Naive thymus-derived CD4-positive, alpha-beta T cell (primary cell): ENCODE results near the gene CHRNB4. TPM values are rescaled to one million over a fixed set of nuclear protein-coding genes. Genes with fewer than 3 reads are reported as not detected.

Experiments used
- ATAC-seq: fragments of 150-1000 bp; cut with Tn5 transposase; 2 replicates; pipeline ENCODE4 v1.10.0; 2021; ENCODE audit warnings: mild to moderate bottlenecking, moderate library complexity
- CTCF ChIA-PET: fragments of 350-600 bp; sonication (Branson Sonifier 250); formaldehyde crosslinking; loops from one replicate; lab custom pipeline; 2021; ENCODE audit warnings: antibody characterized with exemption; lab: Charles Lee
- POLR2A ChIA-PET: fragments of 350-600 bp; sonication (Branson Sonifier 250); formaldehyde crosslinking; loops from one replicate; lab custom pipeline; 2021; ENCODE audit warnings: antibody characterized with exemption, inconsistent platforms; lab: Charles Lee
- DNase-seq, 9 donors: peaks; one replicate each; pipeline versions ENCODE4 v3.0.0 to v3.0.0-alpha.2; 2020 to 2022; ENCODE audit warnings: mixed read lengths in 1 of 9
- H3K27ac ChIP-seq: one replicate; pipeline ENCODE4 v1.7.0; 2013; ENCODE audit warnings: mild to moderate bottlenecking, low read depth, low read length, moderate library complexity
- H3K27me3 ChIP-seq, 2 donors: one replicate each; pipeline ENCODE4 v1.7.0; 2013; ENCODE audit warnings: low read length in 2 of 2, mild to moderate bottlenecking in 2 of 2, moderate library complexity in 2 of 2; ENCODE audit not compliant: control insufficient read depth in 2 of 2, insufficient read depth in 2 of 2
- H3K36me3 ChIP-seq, 3 experiments: 1 replicate in 2 of 3; 2 replicates in 1 of 3; pipeline ENCODE4 v1.7.0; 2013; ENCODE audit warnings: low read length in 3 of 3, mild to moderate bottlenecking in 3 of 3, moderate library complexity in 1 of 3; ENCODE audit not compliant: insufficient read depth in 3 of 3, control insufficient read depth in 2 of 3
- H3K4me1 ChIP-seq, 2 donors: one replicate each; pipeline ENCODE4 v1.7.0; 2013; ENCODE audit warnings: low read length in 2 of 2, mild to moderate bottlenecking in 2 of 2, moderate library complexity in 1 of 2; ENCODE audit not compliant: control insufficient read depth in 2 of 2, insufficient read depth in 2 of 2
- H3K4me3 ChIP-seq: 2 replicates; pipeline ENCODE4 v1.7.0; 2013; ENCODE audit warnings: mild to moderate bottlenecking, low read length
- H3K9me3 ChIP-seq, 3 experiments: 1 replicate in 2 of 3; 2 replicates in 1 of 3; pipeline ENCODE4 v1.7.0; 2013; ENCODE audit warnings: low read length in 3 of 3; ENCODE audit not compliant: control insufficient read depth in 2 of 3
- H3K27ac Mint-ChIP-seq, 9 donors: one replicate each; pipeline ENCODE4 v1.8.0; 2020 to 2022; ENCODE audit warnings: mixed read lengths in 9 of 9, mild to moderate bottlenecking in 8 of 9, moderate library complexity in 5 of 9, inconsistent platforms in 2 of 9
- H3K27me3 Mint-ChIP-seq, 5 donors: one replicate each; pipeline ENCODE4 v1.8.0; 2021 to 2022; ENCODE audit warnings: mixed read lengths in 5 of 5, mild to moderate bottlenecking in 1 of 5
- H3K36me3 Mint-ChIP-seq, 5 donors: one replicate each; pipeline ENCODE4 v1.8.0; 2020 to 2022; ENCODE audit warnings: mixed read lengths in 5 of 5, mild to moderate bottlenecking in 3 of 5, inconsistent platforms in 1 of 5
- H3K4me1 Mint-ChIP-seq, 7 donors: one replicate each; pipeline ENCODE4 v1.8.0; 2020 to 2022; ENCODE audit warnings: mixed read lengths in 7 of 7, mild to moderate bottlenecking in 3 of 7, inconsistent platforms in 1 of 7
- H3K4me3 Mint-ChIP-seq, 10 donors: one replicate each; pipeline ENCODE4 v1.8.0; 2020 to 2022; ENCODE audit warnings: mild to moderate bottlenecking in 10 of 10, mixed read lengths in 10 of 10, moderate library complexity in 6 of 10, inconsistent platforms in 2 of 10
- H3K9me3 Mint-ChIP-seq, 11 donors: one replicate each; pipeline ENCODE4 v1.8.0; 2020 to 2022; ENCODE audit warnings: mixed read lengths in 11 of 11, mild to moderate bottlenecking in 4 of 11, inconsistent platforms in 1 of 11, moderate library complexity in 1 of 11
- intact Hi-C, 2 donors: fragments of 100-400 bp; cut with micrococcal nuclease; formaldehyde crosslinking; loops; one replicate each; pipeline ENCODE4 v1.15.1; 2023
- polyA plus RNA-seq, 2 donors: library from polyadenylated mRNA; unstranded; fragments of 300-500 nt; fragmentation: Illumina TruSeq; gene quantifications; one replicate each; pipeline ENCODE4 v1.2.3, GENCODE V29; 2021
- total RNA-seq, 6 experiments: library from RNA in 5 of 6; stranded (reverse) in 5 of 6; gene quantifications; 1 replicate in 5 of 6; 2 replicates in 1 of 6; pipeline ENCODE4 v1.2.3 and lab custom pipeline; 2021 to 2026

Gene CHRNB4
- total and polyA plus RNA-seq, 7 experiments from 2014 or later = not detected

DNA sequence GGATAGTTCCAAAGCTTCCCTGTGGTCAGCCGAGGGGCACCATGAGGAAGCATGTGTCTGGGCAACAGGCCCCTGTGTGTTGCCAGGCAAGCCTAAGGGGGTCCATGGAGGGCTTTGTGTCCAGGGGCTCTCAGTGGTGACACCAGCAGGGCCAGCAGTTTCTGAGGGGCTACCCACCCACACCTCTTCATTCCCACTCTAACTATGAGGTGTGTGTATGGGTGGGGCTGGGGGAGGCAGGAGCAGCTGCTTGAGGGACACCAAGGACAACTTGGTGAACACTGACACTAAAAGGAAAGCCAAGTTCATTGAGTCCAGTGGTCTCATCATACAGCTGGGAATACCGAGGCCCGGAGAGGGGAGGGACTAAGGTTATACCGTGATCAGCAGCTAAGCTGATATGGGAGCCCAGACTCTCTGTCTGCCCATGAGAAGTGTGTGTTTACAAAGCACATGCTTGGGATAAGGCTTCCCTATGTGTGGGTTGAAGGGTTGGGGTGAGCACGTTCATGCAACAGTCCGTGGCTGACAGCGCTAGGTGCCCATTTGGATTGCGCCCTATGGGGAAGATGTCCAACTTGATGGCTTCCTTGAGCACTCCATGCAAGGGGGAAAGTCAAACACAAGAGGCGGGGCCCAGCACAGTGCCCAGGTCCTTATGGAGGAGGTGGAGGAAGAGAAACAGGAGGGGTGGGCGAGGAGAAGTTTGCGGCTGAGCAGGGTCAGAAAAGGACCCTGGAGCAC, 34.8 kb upstream of the CHRNB4 start:
- H3K36me3 ChIP-seq = no peaks in the 10 kb centered on the region
- ATAC-seq (no peak), DNase-seq (no peak)
- no peak overlapping the region for H3K27ac ChIP-seq
- no peaks in the 10 kb centered on the region for H3K4me1 ChIP-seq
- H3K4me3 ChIP-seq = no peak overlapping the region
- Mint-ChIP-seq H3K27ac (no peak overlapping the region), H3K36me3 (no peaks in the 10 kb centered on the region), H3K4me3 (no peak overlapping the region), H3K9me3 (peaks cover 0 to 1% (median 0%) of the 10 kb centered on the region in 11 donors), H3K27me3 (no peaks in the 10 kb centered on the region), H3K4me1 (peaks cover 0 to 2% (median 0%) of the 10 kb centered on the region in 7 donors)
- no peaks in the 10 kb centered on the region for H3K27me3 ChIP-seq
- H3K9me3 ChIP-seq = no peaks in the 10 kb centered on the region
- ChIA-PET CTCF (no interaction called here), POLR2A (no interaction called here)
- intact Hi-C loops = no loop called here

DNA sequence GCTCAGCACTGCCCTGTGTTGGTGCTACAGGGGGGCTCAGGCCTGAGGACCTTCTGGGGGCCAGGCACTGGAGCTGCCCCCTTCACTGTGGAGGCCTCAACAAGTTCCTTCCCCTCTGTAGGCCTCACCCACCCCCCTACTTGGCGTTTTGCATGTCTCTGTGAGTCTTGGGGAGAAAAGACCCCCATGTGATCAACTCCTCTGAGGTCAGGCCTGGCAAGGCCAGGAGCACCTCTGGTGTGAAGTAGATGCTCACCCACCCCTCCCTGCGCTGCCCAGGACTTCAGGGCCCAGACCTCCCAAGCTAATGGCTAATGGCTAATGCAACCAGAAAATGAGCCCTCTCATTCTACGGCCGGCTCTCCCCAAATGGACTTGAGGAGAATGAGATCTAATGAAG, 34.2 kb upstream of the CHRNB4 start:
- H3K27me3 Mint-ChIP-seq = no peaks in the 10 kb centered on the region
- ATAC-seq = no peak

DNA sequence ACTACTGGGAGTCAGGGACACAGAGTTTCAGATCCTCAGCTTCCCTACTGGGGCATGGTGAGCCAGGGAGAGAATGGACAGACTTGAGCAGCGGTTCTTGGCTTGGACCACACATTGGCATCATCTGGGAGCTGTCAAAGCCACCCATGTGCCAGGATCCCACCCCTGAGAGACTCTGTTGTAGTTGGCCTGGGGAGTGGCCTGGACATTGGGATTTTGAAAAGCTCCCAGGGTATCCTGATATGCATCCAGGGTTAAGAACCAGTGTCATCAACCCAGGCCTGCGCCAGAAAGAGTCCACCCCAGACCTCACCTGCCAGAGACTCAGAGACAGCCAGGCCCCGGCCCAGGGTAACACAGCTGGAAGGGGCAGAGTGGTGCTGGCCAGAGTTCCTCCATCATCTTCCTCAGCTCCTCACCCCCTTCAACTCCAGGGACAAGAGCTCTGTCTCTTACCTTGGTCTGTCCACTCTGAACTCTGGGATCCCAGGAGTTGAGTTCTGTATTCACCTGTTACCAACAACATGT, 33.0 kb upstream of the CHRNB4 start:
- no peak overlapping the region for H3K27ac ChIP-seq
- H3K27me3 Mint-ChIP-seq = no peaks in the 10 kb centered on the region
- intact Hi-C loops = no loop called here

More for the DNA sequence above, 34.2 kb upstream of the CHRNB4 start:
- H3K27ac Mint-ChIP-seq = no peak overlapping the region
- DNase-seq = no peak
- no peak overlapping the region for H3K4me3 Mint-ChIP-seq
- Histone ChIP-seq H3K4me1 (no peaks in the 10 kb centered on the region), H3K27me3 (no peaks in the 10 kb centered on the region), H3K4me3 (no peak overlapping the region), H3K36me3 (no peaks in the 10 kb centered on the region), H3K27ac (no peak overlapping the region), H3K9me3 (no peaks in the 10 kb centered on the region)
- POLR2A ChIA-PET = no interaction called here
- CTCF ChIA-PET = no interaction called here
- H3K9me3 Mint-ChIP-seq = peaks cover 0 to 1% (median 0%) of the 10 kb centered on the region in 11 donors
- peaks cover 0 to 2% (median 0%) of the 10 kb centered on the region in 7 donors for H3K4me1 Mint-ChIP-seq
- no peaks in the 10 kb centered on the region for H3K36me3 Mint-ChIP-seq
- intact Hi-C loops = no loop called here

DNA sequence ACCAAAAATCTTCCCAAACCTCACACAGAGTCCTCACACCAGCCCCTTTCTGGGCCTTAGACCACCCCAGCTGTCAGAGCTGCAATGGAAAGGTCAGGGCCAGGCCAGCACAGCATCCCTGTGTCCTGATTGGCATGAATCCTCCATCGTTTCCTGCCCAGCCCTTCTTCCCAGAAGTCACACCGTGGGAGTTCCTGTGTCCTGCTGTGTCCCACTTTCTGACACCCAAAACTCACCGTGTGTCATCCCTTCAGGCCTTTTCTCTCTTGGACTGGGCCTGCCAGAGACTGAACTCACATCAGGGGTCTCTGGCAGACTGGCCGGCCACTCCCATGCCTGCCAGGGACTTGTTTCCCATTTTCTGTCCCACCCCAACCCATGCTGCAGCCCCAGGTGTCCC, 32.5 kb upstream of the CHRNB4 start:
- ChIA-PET CTCF (no interaction called here), POLR2A (no interaction called here)
- Histone ChIP-seq H3K27ac (no peak overlapping the region), H3K27me3 (no peaks in the 10 kb centered on the region), H3K4me1 (no peaks in the 10 kb centered on the region), H3K36me3 (no peaks in the 10 kb centered on the region), H3K4me3 (no peak overlapping the region), H3K9me3 (no peaks in the 10 kb centered on the region)
- Mint-ChIP-seq H3K4me3 (no peak overlapping the region), H3K36me3 (no peaks in the 10 kb centered on the region), H3K27me3 (no peaks in the 10 kb centered on the region), H3K27ac (no peak overlapping the region), H3K9me3 (peaks cover 0 to 1% (median 0%) of the 10 kb centered on the region in 11 donors), H3K4me1 (no peaks in the 10 kb centered on the region)
- intact Hi-C loops = no loop called here
- ATAC-seq (no peak), DNase-seq (no peak)

More for the DNA sequence above, 33.0 kb upstream of the CHRNB4 start:
- Mint-ChIP-seq H3K4me3 (no peak overlapping the region), H3K36me3 (no peaks in the 10 kb centered on the region), H3K9me3 (peaks cover 0 to 1% (median 0%) of the 10 kb centered on the region in 11 donors), H3K4me1 (no peaks in the 10 kb centered on the region), H3K27ac (no peak overlapping the region)
- ATAC-seq (no peak), DNase-seq (no peak)
- ChIA-PET POLR2A (interaction anchor here (0.6 kb wide), 1 partner anchor 133 kb away, joined by 3 read pairs; no protein-coding TSS in a partner anchor), CTCF (no interaction called here)
- Histone ChIP-seq H3K9me3 (no peaks in the 10 kb centered on the region), H3K4me1 (no peaks in the 10 kb centered on the region), H3K27me3 (no peaks in the 10 kb centered on the region), H3K36me3 (no peaks in the 10 kb centered on the region), H3K4me3 (no peak overlapping the region)

DNA sequence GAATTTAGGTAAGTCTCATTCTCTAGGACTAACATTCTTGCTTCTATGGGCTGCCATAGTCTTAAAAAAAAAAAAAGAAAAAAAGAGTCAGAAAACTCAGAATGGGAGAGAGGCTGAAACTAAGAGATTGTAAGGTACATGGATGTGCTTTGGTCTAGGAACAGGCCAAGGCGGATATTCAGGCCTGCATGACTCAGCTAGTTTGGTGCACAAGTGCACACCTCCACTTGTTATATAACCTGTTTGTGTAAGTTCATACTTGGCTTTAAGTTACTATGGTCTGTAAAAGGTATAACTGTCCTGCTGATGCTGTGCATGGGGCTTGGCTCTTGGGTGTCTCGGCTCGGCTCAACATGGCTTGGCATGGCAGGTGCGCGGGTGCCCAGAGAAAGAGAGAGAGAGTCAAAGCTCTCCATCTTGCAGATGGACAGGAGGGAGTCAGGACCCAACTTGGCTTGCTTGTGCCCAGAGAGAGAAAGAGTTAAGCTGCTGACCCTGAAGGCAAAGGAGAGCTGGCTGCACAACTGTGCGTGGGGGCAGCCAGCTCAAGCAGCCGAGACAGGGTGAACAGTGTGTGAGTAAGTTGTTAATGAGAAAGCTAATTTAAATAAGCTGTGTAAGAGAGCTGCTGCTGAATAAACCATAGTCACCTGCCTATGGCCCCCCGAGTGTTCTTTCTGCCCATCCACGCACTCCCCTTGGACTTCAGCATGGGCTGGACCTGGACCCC, 31.4 kb upstream of the CHRNB4 start:
- no peak overlapping the region for H3K27ac Mint-ChIP-seq
- DNase-seq (no peak), ATAC-seq (no peak)
- no peaks in the 10 kb centered on the region for H3K9me3 ChIP-seq
- intact Hi-C loops = no loop called here
- no peak overlapping the region for H3K4me3 ChIP-seq
- H3K4me1 ChIP-seq = no peaks in the 10 kb centered on the region
- peaks cover 0 to 1% (median 0%) of the 10 kb centered on the region in 11 donors for H3K9me3 Mint-ChIP-seq
- ChIA-PET POLR2A (no interaction called here), CTCF (no interaction called here)
- H3K36me3 ChIP-seq = no peaks in the 10 kb centered on the region
- H3K27me3 Mint-ChIP-seq = peaks cover 0 to 5% (median 0%) of the 10 kb centered on the region in 5 donors
- H3K27me3 ChIP-seq = no peaks in the 10 kb centered on the region
- H3K27ac ChIP-seq = no peak overlapping the region
- no peak overlapping the region for H3K4me3 Mint-ChIP-seq
- no peaks in the 10 kb centered on the region for H3K4me1 Mint-ChIP-seq
- no peaks in the 10 kb centered on the region for H3K36me3 Mint-ChIP-seq

DNA sequence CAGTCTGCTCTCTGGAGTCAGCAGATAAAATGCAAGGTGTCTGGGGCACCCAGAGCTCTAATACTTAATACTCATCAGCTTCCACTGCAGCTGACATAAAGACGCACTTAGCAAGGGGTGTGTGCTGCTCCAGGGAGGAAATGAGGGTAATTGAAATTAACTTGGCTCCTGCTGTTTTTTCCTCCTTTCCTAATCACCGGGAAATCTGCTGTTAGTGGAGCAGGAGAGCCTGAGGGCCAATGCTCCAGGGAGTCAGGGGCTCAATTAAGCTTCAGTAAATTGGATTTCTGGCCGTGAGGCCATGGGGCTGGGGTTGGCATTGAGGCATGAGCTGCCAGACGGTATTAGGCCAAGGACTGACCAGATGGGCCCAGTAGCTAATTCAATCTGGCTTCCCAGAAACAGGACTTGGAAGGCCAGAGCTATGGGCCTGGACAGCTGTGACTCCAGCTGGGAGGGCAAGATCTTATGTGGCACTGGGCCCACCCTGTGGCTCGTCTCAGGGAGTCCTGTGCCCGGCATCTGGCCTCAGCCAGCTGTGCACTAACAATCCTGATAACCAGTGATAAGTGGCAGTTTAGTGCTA, 30.7 kb upstream of the CHRNB4 start:
- Mint-ChIP-seq H3K9me3 (peaks cover 0 to 1% (median 0%) of the 10 kb centered on the region in 11 donors), H3K4me1 (no peaks in the 10 kb centered on the region), H3K27me3 (peaks cover 0 to 7% (median 0%) of the 10 kb centered on the region in 5 donors), H3K36me3 (no peaks in the 10 kb centered on the region), H3K4me3 (no peak overlapping the region), H3K27ac (no peak overlapping the region)
- H3K27me3 ChIP-seq = no peaks in the 10 kb centered on the region
- intact Hi-C loops = no loop called here
- H3K4me1 ChIP-seq = no peaks in the 10 kb centered on the region
- no peaks in the 10 kb centered on the region for H3K36me3 ChIP-seq
- no peak overlapping the region for H3K4me3 ChIP-seq
- ChIA-PET CTCF (no interaction called here), POLR2A (no interaction called here)
- H3K27ac ChIP-seq = no peak overlapping the region
- DNase-seq (no peak), ATAC-seq (no peak)
- H3K9me3 ChIP-seq = no peaks in the 10 kb centered on the region
